Germinal center (tissue), 1 donor: ENCODE results near the gene GNB1L.

Experiments used
- DNase-seq: peaks from one replicate; pipeline ENCODE4 v3.0.0; 2012; ENCODE audit warnings: mixed read lengths, low spot score

The GNB1L gene

DNA sequence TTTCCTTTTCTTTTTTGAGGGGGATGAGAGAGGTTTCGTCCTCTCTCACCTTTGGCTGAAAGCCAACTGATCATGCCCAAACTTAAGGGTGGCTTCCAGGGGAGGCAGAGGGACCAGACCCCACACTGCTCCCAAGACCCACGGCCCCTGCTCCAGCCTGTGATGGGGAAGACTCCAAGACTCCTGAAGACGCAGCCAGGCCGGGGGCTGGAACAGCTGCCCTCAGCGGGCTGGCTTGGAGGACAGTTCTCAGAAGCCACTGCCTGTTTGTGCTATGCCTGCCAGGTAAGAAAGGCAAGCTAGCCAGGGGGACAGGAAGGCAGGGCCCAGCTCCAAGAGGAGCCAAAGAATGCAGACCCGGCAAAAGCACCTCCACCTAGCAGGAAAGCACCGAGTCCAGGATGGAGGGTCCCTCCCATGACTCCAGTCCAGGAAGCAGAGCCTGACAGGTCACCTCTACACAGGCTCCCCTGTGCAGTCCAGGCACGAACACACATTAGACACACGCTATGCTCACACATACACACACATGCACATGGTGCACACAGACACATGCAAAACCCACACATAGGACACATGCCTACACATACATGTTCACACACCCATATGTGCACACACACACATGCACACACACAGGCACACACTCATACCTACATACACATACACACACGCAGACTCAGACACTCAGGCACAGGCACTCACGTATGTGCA is 31.3 kb downstream of the GNB1L start:
- no peak for DNase-seq

DNA sequence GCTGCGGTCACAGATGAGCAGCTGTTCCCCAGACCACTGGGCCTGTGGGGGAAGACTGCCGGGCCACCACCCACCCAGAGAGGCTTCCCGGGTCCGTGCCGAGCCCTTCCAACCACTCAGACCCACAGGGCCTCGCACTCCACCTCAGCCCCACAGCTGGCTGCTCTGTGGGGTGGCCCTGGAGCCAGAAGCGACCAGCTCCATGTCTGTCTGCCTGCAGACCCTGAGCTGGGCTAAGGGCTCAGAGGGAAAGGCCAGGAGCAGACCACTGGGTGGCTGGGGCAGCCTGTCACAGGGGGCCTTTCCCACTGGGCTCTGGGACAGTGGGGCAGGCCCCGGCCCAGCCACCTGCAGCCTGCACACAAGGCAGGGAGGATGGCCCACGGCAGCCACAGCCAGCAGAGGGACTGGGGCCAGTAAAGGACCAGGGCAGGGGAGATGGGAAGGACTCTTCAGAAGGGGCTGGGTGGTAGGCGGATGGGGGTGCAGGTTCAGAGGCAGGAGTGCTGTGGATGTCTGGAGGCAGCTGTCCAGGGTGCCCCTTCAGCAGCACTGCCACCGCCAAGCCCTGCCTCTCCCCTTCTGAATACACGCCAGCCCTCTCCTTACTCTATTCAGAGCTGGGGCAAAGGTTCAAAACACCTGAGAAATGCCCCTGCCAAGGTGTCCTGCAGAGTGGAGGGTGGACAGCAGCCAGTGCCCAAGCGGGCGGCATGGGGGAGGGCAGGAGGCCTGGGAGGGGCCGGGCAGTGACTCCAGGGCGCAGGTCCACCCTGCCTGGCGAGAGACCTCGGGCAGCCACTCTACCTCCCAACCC is 32.2 kb downstream of the GNB1L start:
- DNase-seq = no peak

DNA sequence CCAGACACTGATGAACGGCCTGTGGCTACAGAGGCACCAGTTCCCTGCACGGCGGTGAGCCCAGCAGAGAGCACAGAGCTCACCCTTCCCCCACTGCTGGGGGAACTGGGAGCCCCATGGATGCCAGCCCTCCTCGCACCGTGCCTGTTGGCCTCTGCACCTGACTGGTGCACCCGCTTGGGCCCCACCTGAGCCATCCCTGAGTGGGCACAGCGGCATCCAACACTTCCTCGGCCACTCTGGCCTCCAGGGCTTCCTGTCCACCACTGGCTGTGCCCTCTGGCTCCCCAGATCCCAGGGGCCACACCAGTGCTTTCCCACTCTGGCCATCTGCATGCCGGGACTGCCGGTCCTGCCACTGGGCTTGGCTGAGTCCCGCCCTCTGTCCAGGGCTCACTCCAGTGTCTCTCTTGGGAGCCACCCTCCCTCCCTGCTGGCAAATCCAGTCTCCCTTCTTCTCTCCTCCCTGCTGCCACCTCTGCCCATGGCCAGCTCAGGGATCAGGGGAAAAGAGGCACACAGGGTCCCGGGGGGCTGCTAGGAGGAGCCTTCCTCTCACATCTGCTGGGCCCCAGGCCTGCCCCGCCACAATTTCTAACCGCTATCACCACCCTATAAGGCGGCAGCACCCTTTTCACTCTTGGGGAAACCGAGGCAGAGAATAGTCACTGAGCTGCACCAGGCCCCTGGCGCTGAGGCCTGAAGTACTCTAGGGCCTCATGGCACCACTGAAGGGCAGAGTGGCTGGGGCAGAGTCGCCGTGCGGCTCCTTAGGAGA is 33.0 kb downstream of the GNB1L start:
- no peak for DNase-seq

DNA sequence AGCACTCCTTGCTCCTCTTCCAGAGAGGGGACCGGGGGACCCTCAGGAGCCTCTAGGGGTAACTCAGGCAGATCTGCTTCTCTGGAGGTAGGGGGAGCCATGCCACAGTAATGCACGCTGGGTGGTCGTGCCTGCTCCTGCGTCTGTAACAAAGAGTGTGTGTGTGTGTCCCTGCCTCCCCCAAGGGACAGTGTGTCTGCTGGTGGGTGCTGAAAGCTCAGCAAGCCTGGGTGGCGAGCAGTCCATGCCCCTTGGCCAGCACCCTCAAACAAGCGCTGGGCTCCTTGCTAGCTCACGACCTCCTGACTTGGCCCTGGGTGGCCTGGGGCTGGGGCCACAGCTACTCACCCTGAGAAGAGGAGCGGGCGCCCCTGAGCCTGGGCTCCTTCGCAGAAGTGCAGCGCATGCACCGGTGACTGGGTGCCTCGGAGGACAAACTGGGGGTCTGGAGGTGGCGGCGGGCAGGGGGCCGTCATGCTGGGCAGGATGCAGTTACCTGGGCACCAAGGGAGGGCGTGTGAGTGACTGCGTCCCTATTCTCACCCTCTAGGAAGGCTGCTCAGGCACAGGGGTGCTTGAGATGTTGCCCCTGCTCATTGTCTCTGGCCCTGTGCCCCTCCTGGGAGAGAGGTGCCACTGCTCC is 33.7 kb downstream of the GNB1L start:
- DNase-seq = no peak

DNA sequence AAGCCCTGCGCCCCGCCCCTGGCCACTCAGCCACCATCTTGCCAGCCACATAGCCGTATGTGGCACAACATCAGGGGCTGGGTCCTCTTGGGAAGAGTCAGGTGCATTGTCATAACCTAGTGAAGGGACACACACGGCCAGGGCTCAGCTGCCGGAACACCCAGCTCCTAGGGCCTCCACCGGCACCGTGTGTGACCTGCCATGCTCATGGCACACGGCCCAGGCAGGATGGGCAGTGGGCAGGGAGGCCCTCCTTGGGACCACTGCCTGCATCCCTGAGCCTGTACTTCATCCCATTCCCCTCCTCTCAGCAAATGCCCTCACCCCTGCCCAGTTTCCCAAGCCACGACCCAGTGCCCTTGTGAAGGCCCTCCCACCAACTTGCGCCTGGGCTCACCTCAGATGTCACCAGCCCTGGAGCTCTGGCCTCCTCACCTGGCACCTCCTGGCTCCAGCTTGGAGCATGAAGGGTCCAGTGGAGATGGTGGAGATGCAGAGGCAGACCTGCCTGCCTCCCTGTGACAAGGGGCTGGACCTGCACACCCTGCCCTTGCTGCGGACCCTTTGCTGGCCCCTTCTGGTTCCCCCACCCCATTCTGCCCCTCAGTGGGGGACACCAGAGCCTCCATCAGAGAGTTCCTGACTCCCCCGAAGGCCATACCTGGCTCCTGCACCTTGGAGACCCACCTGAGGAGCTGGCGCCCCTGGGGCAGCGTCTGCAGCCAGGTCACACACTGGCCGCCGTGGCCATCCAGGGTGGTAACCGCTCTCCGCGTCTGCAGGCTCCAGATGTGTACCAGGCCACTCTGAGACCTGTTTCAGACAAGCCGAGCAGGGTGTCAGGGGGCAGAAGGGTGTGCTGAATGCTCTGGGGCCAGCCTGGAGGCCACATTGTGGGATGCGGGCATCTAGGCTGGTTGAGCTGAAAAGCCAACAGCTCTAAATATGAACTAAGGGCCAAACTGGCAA is 34.5 kb downstream of the GNB1L start:
- no peak for DNase-seq

DNA sequence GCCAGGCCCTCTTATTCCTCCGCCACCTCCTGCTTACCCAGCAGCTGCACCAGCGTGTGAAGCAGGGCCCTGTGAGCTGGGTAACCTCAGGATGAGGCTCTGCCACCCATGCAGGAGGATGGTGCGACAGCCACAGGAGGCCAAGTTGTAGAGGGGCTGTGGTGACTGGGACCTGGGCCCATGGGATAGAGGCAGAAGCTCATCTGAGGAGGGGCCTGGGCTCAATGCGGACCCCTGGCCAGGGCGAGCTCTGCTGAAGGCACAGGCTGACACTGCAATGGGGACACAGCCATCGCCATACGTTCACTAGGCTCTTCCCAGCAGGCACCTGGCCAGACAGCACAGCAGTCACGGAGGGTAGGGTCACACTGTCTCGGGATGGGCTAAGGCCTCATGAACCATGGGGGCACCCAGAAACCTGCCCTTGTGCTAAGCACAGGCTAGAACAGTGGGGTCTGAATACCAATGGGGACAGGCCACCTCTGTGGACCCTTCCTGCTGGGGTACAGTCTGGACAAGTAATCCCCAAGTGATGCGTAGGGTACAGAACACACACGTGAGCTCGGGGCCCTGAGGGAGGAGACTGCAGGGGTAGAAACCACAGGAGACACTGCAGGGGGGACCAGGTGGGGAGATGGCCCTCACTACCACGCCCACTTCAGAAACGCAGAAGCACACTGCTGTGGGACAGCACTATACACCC is 35.3 kb downstream of the GNB1L start:
- DNase-seq = no peak

DNA sequence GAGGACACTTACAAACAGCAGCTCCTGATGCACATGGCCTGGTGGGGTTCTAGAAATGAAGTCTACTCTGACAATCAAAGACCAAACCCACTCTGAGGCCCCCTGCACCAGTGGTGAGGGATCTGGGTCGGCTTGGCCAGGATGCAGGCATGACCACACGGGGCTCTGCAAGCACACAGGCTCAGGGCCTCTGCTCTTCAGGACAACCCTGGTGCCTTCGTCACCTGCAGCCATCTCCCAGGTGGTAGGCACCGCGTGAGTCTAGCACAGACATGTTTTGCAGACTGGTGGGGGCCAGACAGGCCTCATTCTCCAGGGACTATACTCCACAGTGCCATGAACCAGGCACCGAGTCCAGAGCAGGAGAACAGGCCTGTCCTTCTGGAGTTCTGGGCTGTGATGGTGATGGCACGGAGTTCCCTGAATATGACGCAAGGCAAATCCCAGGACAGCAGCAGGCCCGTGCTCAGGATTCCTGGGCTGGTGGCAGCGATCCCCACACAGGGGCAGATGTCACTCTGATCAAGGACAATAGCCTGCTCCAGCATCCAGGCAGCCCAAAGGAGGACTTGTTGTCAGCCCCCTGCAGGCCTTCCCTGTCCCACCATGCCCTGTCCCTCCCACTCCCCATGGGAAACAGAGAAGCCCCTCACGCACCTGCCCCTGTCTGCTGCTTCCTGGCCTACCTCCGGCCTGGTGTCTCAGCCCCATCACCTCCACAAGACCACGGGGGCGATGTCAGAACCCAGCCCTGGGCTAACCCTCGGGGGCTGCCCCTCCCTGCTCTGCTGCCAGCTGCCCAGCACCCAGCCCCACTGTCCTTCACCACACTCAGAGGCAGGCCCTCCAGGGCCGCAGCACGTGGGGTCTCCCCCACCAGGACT is 36.1 kb downstream of the GNB1L start:
- DNase-seq = no peak

DNA sequence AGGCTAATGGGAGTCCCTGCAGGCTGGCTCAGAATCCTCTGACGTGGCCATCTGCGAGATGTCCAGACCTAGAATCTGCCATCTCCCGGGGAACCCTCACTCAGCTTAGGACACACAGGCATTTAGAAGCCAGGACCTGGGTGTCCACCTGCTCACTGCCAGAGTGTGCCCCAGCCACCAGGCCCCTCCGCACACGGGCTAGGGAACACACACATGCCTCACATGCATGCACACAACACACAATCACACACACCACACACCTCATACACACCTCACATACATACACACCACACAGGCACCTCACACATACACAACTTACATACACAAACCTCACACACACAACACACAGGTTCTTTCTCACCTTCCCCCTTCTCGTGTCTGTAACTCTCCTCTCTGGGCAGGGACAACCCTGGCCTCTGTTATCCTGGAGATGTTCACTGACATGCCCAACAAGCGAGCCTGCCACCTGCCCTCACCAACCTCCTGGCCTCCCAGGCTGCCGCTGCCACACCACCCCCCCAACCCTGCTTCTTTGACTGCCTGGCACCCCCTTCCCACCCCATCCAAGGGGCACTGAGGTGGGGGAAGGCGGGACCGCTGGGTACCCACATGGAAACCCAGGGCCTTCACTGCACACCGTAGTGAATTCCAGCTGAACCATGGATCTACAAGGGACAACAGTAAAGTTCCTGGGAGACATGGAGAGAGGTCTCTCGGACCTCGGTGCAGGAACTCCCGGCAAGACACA is 38.1 kb downstream of the GNB1L start:
- no peak for DNase-seq

DNA sequence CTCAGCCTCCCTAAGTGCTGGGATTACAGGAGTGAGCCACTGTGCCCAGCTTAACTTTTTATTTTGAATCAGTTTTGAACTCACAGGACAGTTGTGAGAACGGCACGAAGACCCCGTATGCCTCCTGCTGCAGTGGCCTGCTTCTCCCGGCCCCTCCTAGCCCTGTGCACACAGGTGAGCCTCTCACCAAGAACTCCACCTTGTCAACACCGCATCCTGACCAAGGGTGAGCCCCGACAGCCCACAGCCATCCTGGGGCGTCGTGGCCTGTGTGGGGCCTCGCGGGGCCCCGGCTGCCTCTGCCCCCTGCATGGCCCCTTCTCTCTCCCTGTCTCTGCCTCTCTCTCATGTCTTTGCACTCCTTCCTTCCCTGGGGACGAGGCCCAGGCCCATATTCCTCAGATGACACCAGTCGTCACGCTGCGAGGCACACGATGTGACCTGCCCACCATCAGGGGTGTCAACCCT is 38.8 kb downstream of the GNB1L start:
- DNase-seq = no peak

DNA sequence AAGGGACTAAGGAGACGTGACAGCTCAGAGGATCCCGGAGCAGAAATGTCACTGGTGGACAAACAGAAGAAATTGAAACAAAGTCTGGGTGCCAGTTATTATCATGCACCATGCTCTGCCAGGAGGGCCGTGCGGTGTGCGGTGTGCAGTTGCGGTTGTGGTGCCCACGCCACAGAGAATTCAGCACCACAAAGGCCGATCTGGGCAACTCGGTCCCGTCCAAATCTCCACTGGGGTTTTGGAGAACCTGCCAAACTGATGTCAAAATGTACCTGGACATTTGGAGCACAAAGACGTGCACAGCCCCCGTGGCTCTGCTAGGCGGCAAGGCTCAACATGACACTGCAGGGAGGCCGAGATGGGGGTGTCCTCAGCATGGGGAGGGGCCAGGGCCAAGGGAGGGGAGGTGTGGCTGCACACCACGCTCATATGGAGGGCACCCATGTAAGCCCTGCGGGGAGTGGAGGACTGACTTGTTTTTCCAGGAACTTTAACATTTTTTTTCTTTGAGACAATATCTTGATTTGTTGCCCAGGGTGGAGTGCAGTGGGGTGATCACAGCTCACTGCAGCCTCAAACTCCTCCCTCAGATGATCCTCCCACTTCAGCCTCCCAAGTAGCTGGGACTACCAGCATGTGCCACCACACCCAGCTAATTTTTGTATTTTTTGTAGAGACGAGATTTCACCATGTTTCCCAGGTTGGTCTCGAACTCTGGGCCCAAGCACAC is 39.4 kb downstream of the GNB1L start:
- no peak for DNase-seq

DNA sequence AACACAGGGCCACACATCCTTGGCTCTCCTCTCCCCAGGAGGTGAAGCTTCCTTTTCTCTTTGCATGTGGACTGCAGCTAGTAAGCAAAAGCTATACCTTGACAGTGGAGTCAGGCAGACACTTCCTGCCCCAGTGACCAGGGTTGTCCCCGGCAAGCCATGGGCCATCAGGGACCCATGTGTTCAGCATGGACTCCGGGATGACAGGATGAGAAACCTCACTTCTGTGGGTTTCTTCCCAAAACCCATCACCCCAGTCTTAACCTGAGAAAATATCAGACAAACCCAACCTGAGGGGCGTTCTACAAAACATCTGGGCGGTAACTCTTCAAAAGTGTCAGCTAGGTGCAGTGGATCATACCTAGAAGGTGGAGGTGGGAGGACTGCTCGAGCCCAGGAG is 40.2 kb downstream of the GNB1L start:
- DNase-seq = no peak

DNA sequence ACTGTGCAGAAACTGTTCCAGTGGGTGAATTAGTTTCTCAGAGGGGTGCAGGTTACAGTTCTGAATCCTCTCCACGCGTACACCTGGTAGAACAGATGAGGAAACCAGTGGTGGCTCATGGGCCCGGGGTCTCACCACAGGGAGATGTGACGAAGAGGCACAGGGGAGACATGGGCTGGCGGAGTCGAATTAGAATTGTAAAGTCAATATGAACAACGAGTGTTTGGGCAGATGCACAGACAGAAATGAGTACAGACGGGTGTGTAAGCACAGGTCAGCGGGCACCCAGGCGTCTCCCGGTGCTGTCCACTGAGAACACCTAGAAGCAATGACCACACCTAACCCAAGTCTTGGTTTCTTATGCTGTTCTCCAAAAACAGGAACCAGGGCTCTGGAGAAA is 41.8 kb downstream of the GNB1L start:
- DNase-seq = no peak

DNA sequence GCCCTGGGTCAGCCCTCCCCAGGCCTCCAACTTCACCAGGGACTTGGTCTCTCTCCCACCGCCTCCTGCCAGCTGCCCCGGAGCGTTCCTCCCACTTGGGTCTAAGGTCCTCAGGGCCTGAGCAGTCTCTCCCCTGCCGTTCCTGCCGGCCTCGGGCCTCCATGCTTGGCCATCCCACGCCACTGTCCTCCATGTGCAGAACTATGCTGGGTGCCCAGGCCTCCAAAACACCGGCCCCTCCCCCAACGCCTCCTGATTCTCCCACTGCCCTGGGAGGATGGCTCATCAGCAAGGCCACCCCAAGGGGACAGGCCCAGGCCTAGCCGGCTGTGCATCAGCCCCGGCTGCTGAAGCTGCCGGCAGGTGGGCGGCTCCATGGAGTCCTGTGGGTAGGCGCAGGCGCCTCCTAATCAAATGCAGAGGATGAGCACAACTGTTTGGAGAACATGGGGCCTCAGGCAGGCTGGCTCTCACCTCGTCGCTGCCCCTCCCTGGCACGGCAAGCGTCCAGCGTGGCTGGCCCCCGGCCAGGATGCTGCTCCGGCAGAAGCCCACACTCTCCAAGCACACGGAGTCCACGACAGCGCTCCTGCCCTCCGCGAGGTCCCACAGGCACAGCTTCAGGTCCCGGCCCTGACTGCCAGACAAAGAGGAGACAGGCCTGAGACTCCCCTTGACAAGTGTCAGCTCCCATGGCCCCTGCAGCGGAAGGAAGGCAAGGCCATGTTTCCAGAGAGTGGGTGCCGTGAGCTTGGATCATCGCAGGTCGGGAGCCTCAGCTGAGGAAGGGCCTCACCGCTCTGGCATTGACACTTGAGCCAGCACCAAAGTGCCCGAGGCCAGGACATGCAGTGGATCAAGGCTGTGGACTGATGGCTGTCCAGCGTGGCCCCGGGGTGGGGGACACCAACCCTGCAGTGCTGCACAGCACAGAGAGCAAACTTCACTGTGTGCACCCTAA is 42.6 kb downstream of the GNB1L start:
- no peak for DNase-seq

DNA sequence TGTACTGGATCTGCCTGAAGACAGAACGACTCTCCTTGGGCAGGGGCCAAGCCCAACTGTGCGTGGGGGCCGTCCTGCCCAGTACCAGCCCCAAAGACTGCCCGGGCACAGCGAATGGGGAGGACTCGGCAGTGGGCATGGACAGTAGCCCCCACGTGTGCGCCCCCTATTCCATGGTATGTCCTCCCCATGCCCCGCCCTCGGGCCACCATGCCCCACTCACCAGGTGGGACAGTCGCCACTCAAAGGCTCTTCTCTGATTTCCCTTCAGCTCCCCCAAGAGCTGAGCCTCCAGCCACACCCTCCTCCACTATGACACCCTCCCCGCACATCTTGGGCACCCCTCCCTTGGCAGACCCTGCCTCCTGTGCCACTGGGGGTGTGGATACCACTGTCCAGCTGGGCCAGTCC is 43.5 kb downstream of the GNB1L start:
- no peak for DNase-seq

DNA sequence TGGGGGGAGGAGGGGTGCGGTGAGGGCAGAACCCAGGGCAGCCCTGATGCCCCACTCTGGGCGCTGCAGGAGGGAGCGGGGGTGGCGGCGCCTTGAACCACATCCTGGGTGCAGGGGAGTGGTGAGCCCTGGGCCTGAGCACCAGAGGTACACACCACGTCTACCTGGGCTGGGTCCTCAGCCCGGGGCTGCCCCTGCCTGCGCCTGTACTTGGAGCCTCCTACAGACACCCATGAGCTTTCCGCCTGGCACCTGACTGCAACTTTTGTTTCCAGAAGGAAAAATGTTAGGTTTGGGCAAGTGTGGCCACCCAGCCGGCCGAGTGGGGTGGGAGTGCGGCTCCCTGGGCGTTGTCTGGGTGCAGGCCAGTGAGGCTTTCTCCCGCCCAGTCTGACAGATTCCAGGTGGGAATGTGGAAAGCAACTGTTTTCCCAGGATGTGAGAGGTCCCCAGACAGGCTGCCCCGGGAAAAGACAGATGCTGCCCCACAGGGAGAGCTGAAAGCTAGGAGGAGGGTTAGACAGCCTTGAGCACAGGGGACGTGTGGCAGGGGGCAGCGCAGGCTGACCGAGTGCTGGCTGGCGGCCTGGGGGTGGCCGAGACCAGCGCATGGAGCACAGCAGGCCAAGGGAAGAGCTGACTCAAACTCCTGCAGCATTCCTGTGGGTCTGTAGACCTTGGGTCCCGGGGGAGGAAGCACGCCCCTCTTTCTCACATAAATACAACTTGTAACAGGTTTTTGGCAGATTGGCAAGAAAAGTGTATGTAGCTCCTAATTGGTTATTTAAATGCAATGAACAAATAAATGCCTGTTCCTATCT is 44.1 kb downstream of the GNB1L start:
- DNase-seq = no peak

DNA sequence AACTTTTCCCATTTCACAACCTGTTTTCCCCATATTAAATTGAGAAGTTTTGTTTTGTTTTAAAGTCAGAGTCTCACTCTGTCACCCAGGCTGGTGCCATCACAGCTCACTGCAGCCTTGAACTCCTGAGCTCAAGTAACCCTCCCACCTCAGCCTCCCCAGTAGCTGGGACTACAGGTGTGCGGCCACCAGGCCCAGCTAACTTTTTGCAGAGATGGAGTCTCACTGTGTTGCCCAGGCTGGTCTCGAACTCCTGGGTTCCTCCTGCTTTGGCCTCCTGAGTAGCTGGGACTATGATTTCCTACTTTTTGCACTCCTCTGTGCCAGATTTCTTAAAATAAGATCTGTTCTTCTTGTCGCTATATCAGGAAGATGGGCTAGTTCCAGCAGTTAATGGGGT is 44.9 kb downstream of the GNB1L start:
- DNase-seq = no peak
